Esophagus squamous epithelium (tissue), 4 donors: ENCODE data around the gene ACSL3.

Experiments used
- POLR2A ChIP-seq, 4 donors: fragments of 450-650 bp; IDR thresholded peaks; one replicate each; pipeline ENCODE4 v1.6.1; 2017; ENCODE audit warnings: antibody characterized with exemption in 4 of 4, mild to moderate bottlenecking in 4 of 4, moderate library complexity in 3 of 4
- TF ChIP-seq, protein P1 (sequence below), 6 experiments: fragments of 450-650 bp in 4 of 6; fragments of 200-600 bp in 2 of 6; sonication (generic) in 2 of 6; IDR thresholded peaks; one replicate each; pipeline ENCODE4 v1.5.1; 2016 to 2019; ENCODE audit warnings: antibody characterized with exemption in 6 of 6, mild to moderate bottlenecking in 4 of 6, moderate library complexity in 4 of 6

DNA sequence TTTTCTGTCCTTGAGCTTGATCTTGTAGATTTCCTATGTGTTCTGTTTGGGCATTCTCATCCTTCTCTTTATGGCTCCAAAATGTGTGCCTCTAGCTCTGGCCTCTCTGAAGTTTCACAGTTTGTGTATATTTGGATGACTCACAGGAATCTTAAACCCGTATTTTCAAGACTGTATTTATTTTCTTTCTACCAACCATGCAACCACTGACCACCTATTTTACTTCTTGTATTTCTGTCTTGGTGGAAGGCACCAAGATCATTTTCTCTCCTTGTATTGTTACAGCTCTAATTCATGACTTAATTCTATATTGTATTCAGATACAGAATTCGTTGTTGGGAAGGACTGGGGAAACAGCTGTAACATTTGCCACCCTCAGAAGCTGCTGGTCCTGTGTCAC is 39.5 kb downstream of the ACSL3 start:
- TF ChIP-seq, protein P1, sequence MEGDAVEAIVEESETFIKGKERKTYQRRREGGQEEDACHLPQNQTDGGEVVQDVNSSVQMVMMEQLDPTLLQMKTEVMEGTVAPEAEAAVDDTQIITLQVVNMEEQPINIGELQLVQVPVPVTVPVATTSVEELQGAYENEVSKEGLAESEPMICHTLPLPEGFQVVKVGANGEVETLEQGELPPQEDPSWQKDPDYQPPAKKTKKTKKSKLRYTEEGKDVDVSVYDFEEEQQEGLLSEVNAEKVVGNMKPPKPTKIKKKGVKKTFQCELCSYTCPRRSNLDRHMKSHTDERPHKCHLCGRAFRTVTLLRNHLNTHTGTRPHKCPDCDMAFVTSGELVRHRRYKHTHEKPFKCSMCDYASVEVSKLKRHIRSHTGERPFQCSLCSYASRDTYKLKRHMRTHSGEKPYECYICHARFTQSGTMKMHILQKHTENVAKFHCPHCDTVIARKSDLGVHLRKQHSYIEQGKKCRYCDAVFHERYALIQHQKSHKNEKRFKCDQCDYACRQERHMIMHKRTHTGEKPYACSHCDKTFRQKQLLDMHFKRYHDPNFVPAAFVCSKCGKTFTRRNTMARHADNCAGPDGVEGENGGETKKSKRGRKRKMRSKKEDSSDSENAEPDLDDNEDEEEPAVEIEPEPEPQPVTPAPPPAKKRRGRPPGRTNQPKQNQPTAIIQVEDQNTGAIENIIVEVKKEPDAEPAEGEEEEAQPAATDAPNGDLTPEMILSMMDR (IDR thresholded peaks at IDR 0.05), result no peak
- TF ChIP-seq POLR2A (IDR thresholded peaks at IDR 0.05), result no peak
